AG04450 (cell line): Measurements from ENCODE around the gene ASIP. TPM values are rescaled to one million over a fixed set of nuclear protein-coding genes. Genes with fewer than 3 reads are reported as not detected.

Experiments used
- CTCF ChIA-PET: fragments of 300-600, 350-600 bp; formaldehyde crosslinking; extraction: SDS; loops from one replicate; lab custom pipeline; 2022; ENCODE audit warnings: antibody characterized with exemption, inconsistent platforms; lab: Charles Lee
- POLR2A ChIA-PET: fragments of 350-600 bp; formaldehyde crosslinking; extraction: SDS; loops from one replicate; lab custom pipeline; 2021; ENCODE audit warnings: antibody characterized with exemption, inconsistent platforms; lab: Yijun Ruan, JAX
- DNase-seq: peaks from one replicate; pipeline ENCODE4 v3.0.0-alpha.2; 2011; ENCODE audit warnings: low read depth, low spot score
- H3K27ac ChIP-seq: one replicate; pipeline ENCODE4 v1.5.1; 2012; ENCODE audit warnings: low read depth, low read length, control low read depth
- H3K27me3 ChIP-seq: one replicate; pipeline ENCODE4 v1.6.0; 2012; ENCODE audit warnings: low read length; ENCODE audit not compliant: control insufficient read depth, insufficient read depth
- H3K4me3 ChIP-seq: 2 replicates; pipeline ENCODE4 v1.5.1; 2011; ENCODE audit warnings: mild to moderate bottlenecking, low read depth, low read length, control low read depth
- H3K9me3 ChIP-seq: 2 replicates; pipeline ENCODE4 v1.5.1; 2012; ENCODE audit warnings: low read length; ENCODE audit not compliant: control insufficient read depth, insufficient read depth
- polyA plus RNA-seq: library from polyadenylated mRNA; depleted of rRNA; stranded (reverse); fragments of >200 nt; gene quantifications from 2 replicates; pipeline ENCODE4 v1.2.3, GENCODE V29; 2011
- TF ChIP-seq, protein P1 (sequence below): IDR thresholded peaks from 2 replicates; pipeline ENCODE4 v1.5.1; 2011; ENCODE audit warnings: low read depth, low read length, control low read depth, inconsistent platforms

The ASIP gene
- polyA plus RNA-seq, 1 experiment: not detected

GRCh38 chr20:34301587-34302311, 60.5 kb downstream of the ASIP start:
- ChIA-PET POLR2A (no interaction called here), CTCF (interaction anchor here (0.6 to 5.4 kb wide), 5 partner anchors 11 to 215 kb away, joined by 3 to 30 read pairs (median 5); partner anchors contain the start of gene DYNLRB1)
- Histone ChIP-seq H3K9me3 (no peaks in the 10 kb centered on the region), H3K4me3 (peak overlapping the region; percentile 74), H3K27me3 (no peaks in the 10 kb centered on the region), H3K27ac (no peak overlapping the region)
- no peak for DNase-seq
- TF ChIP-seq, protein P1, sequence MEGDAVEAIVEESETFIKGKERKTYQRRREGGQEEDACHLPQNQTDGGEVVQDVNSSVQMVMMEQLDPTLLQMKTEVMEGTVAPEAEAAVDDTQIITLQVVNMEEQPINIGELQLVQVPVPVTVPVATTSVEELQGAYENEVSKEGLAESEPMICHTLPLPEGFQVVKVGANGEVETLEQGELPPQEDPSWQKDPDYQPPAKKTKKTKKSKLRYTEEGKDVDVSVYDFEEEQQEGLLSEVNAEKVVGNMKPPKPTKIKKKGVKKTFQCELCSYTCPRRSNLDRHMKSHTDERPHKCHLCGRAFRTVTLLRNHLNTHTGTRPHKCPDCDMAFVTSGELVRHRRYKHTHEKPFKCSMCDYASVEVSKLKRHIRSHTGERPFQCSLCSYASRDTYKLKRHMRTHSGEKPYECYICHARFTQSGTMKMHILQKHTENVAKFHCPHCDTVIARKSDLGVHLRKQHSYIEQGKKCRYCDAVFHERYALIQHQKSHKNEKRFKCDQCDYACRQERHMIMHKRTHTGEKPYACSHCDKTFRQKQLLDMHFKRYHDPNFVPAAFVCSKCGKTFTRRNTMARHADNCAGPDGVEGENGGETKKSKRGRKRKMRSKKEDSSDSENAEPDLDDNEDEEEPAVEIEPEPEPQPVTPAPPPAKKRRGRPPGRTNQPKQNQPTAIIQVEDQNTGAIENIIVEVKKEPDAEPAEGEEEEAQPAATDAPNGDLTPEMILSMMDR: no peak

GRCh38 chr20:34302312-34302722, 61.1 kb downstream of the ASIP start:
- TF ChIP-seq, protein P1: 0 out of 2 replicates have a peak, but pooled peaks have one; percentile 25
- CTCF ChIA-PET: interaction anchor here (0.5 to 5.4 kb wide), 4 partner anchors 10 to 214 kb away, joined by 4 to 30 read pairs (median 7); partner anchors contain the start of gene DYNLRB1
- no peak for DNase-seq

GRCh38 chr20:34302723-34303533, 61.7 kb downstream of the ASIP start, which contains the start of gene AHCY:
Gene AHCY (minus strand): TSS chr20:34303355. CDS start chr20:34303270, 85 bp downstream.
- CTCF ChIA-PET: interaction anchor here (0.5 to 5.4 kb wide), 3 partner anchors 10 to 112 kb away, joined by 7 to 30 read pairs (median 7); no protein-coding TSS in a partner anchor
- Histone ChIP-seq H3K9me3 (no peaks in the 10 kb centered on the region), H3K4me3 (peak within 1 kb of the TSS; percentile 74), H3K27me3 (no peaks in the 10 kb centered on the region), H3K27ac (peak within 1 kb of the TSS; percentile 91)
- DNase-seq: peak; percentile 90
- TF ChIP-seq, protein P1: no peak
- POLR2A ChIA-PET: interaction anchor here (0.6 to 1.0 kb wide), 4 partner anchors 10 to 859 kb away, joined by 3 to 4 read pairs (median 4); partner anchors contain the start of gene ITCH

More at GRCh38 chr20:34302312-34302722, 61.1 kb downstream of the ASIP start:
- POLR2A ChIA-PET: interaction anchor here (0.6 to 1.0 kb wide), 4 partner anchors 10 to 858 kb away, joined by 3 to 4 read pairs (median 4); partner anchors contain the start of gene ITCH
- no peaks in the 10 kb centered on the region for H3K27me3 ChIP-seq
- peak overlapping the region; percentile 82 for H3K27ac ChIP-seq
- peak overlapping the region; percentile 74 for H3K4me3 ChIP-seq
- no peaks in the 10 kb centered on the region for H3K9me3 ChIP-seq

GRCh38 chr20:34305333-34306230, 64.4 kb downstream of the ASIP start:
- Histone ChIP-seq H3K4me3 (no peak overlapping the region), H3K27ac (no peak overlapping the region), H3K9me3 (no peaks in the 10 kb centered on the region), H3K27me3 (no peaks in the 10 kb centered on the region)
- ChIA-PET CTCF (interaction anchor here (0.7 kb wide), 1 partner anchor 8 kb away, joined by 3 read pairs; no protein-coding TSS in a partner anchor), POLR2A (interaction anchor here (0.6 kb wide), 1 partner anchor 115 kb away, joined by 3 read pairs; no protein-coding TSS in a partner anchor)
- no peak for DNase-seq
- TF ChIP-seq, protein P1: no peak
